ENCODE data around the gene INMT. TPM values are rescaled to one million over a fixed set of nuclear protein-coding genes. Genes with fewer than 3 reads are reported as not detected.

Gene INMT
- total RNA-seq, 4 donors from 2014 or later, result 21.3 to 142 (median 100) TPM

DNA sequence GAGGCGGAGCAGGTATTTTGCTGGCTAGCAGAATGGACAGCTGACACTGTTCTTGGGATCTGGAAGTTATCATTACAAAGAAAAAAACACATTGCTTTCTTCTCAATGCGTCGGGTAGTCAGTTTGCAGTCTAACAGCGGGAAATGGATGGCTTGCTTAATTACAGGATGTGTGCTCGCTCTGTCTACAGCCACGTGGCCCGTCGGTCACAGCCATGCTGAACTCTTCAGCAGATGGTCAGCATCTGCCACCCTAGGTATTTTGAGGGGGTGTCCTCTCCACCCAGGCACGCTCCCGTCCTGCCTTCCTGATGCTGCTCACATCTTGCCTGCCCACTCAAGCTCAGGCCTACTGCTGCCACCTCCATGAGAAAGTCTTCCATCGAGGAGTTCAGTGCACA is 20.4 kb upstream of the INMT start:
- Histone ChIP-seq H3K4me3 (no peak overlapping the region), H3K27ac (no peak overlapping the region), H3K36me3 (no peaks in the 10 kb centered on the region), H3K27me3 (no peaks in the 10 kb centered on the region), H3K4me1 (no peaks in the 10 kb centered on the region), H3K9me3 (peaks cover 0 to 3% (median 0%) of the 10 kb centered on the region in 4 donors)
- 50 to 55% methylated on average over 11 of the region's 11 CpGs for WGBS, 2 donors
- no peak for TF ChIP-seq EP300 (IDR thresholded peaks at IDR 0.05)
- TF ChIP-seq, protein P1, sequence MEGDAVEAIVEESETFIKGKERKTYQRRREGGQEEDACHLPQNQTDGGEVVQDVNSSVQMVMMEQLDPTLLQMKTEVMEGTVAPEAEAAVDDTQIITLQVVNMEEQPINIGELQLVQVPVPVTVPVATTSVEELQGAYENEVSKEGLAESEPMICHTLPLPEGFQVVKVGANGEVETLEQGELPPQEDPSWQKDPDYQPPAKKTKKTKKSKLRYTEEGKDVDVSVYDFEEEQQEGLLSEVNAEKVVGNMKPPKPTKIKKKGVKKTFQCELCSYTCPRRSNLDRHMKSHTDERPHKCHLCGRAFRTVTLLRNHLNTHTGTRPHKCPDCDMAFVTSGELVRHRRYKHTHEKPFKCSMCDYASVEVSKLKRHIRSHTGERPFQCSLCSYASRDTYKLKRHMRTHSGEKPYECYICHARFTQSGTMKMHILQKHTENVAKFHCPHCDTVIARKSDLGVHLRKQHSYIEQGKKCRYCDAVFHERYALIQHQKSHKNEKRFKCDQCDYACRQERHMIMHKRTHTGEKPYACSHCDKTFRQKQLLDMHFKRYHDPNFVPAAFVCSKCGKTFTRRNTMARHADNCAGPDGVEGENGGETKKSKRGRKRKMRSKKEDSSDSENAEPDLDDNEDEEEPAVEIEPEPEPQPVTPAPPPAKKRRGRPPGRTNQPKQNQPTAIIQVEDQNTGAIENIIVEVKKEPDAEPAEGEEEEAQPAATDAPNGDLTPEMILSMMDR (IDR thresholded peaks at IDR 0.05), result no peak
- TF ChIP-seq POLR2A (IDR thresholded peaks at IDR 0.05), result no peak
- no peak for DNase-seq (ENCODE audit: low spot score in 2 of 2)

DNA sequence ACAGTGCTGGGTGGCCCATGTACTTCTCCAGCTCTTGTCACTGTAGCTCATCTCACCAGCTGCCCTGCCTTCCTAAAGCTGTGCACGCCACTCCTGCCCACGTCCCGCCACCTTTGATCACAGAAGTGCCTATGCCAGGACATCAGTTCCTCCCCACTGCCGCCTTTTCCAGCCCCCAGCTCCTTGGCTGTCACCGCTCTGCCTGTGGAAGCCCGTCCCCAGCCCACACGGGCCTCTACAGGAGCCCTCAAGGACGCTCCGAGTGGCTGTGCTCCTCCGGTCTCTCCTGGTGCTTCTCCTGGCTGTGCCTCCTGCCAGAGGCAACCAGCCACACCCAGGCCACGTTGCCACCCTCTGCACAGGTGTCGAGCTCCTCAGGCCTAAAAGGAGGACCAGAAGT is 19.3 kb upstream of the INMT start:
- H3K27ac ChIP-seq, result no peak overlapping the region
- H3K4me1 ChIP-seq, result no peaks in the 10 kb centered on the region
- no peak overlapping the region for H3K4me3 ChIP-seq
- H3K27me3 ChIP-seq, result no peaks in the 10 kb centered on the region
- 92 to 94% methylated on average over 12 of the region's 12 CpGs for WGBS, 2 donors
- H3K9me3 ChIP-seq, result peaks cover 0 to 3% (median 0%) of the 10 kb centered on the region in 4 donors
- H3K36me3 ChIP-seq, result no peaks in the 10 kb centered on the region
- DNase-seq (ENCODE audit: low spot score in 2 of 2), result no peak
- no peak for TF ChIP-seq POLR2A (IDR thresholded peaks at IDR 0.05)
- TF ChIP-seq EP300 (IDR thresholded peaks at IDR 0.05), result no peak
- TF ChIP-seq, protein P1 (IDR thresholded peaks at IDR 0.05), result no peak

DNA sequence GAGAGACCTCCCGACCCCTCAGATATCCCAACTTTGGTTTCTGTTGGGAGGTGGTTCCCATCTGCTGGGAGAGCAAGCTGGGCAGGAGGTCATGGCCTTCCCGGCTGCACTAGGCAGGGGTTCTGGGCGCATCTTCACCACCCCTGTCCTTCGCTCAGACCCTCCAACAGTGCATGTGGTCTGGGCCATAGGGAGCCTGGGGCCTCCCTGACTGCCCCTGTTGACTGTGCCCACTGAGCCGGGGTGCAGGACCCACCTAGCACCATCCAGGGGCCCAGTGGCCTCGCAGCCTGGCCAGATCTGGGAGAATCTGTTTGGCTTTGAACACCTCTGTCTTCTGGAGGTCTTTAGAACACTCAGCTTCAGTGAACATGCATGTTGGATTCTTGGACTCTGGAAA is 18.7 kb upstream of the INMT start:
- H3K27ac ChIP-seq, result no peak overlapping the region
- no peak for TF ChIP-seq POLR2A (IDR thresholded peaks at IDR 0.05)
- no peak for TF ChIP-seq EP300 (IDR thresholded peaks at IDR 0.05)
- TF ChIP-seq, protein P1 (IDR thresholded peaks at IDR 0.05), result no peak
- no peaks in the 10 kb centered on the region for H3K36me3 ChIP-seq
- H3K4me3 ChIP-seq, result no peak overlapping the region
- WGBS, 2 donors, result 97 to 100% methylated on average over 2 to 6 of the region's 6 CpGs
- no peak for DNase-seq (ENCODE audit: low spot score in 2 of 2)
- peaks cover 0 to 3% (median 0%) of the 10 kb centered on the region in 4 donors for H3K9me3 ChIP-seq
- H3K4me1 ChIP-seq, result no peaks in the 10 kb centered on the region
- no peaks in the 10 kb centered on the region for H3K27me3 ChIP-seq

DNA sequence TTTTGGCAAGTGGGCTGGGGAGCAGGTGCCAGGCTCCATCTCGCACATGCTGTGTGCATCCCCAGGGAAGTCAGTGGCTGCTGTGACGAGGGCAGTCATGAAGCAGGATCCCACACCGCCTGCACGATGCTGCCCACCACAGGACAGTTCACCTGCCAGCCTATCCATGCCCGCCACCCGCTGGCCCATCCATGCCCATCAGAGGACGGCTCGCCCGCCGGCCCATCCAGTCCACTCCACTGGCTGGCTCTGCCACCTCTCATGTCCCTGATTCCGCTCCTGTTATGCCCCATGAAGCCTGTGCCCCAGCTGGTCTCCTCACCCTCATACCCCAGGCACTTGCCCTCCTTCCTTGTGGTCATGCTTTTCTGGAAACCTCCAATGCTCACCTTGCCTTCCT is 18.2 kb upstream of the INMT start:
- DNase-seq (ENCODE audit: low spot score in 2 of 2), result no peak
- H3K9me3 ChIP-seq, result peaks cover 0 to 3% (median 0%) of the 10 kb centered on the region in 4 donors
- no peak overlapping the region for H3K27ac ChIP-seq
- H3K27me3 ChIP-seq, result no peaks in the 10 kb centered on the region
- no peaks in the 10 kb centered on the region for H3K4me1 ChIP-seq
- H3K36me3 ChIP-seq, result no peaks in the 10 kb centered on the region
- 90 to 93% methylated on average over 11 of the region's 11 CpGs for WGBS, 2 donors
- H3K4me3 ChIP-seq, result no peak overlapping the region
- TF ChIP-seq EP300 (IDR thresholded peaks at IDR 0.05), result no peak
- TF ChIP-seq, protein P1 (IDR thresholded peaks at IDR 0.05), result no peak

DNA sequence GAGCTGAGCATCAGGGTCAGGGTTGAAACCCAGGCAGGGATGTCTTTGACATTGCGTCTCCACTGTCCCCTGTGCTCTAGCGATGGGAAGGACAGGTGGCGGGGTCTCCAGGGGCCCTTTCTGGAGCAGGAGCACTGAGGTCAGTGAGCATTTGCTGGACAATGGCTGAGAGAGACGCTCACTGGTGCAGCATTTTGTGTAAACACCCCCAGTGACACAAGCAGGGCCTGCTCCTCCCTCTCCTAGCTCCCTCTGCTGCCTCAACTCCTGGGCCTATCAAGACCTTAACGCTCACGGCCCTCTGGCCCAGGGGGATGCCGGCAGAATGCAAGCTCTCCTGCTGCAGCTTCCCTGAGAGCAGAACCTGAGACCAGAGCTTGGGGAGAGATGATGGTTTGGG is 17.4 kb upstream of the INMT start:
- Histone ChIP-seq H3K9me3 (peaks cover 0 to 3% (median 0%) of the 10 kb centered on the region in 4 donors), H3K4me3 (no peak overlapping the region), H3K27ac (no peak overlapping the region), H3K27me3 (no peaks in the 10 kb centered on the region), H3K36me3 (no peaks in the 10 kb centered on the region), H3K4me1 (no peaks in the 10 kb centered on the region)
- TF ChIP-seq POLR2A (IDR thresholded peaks at IDR 0.05) (no peak), EP300 (IDR thresholded peaks at IDR 0.05) (no peak)
- TF ChIP-seq, protein P1 (IDR thresholded peaks at IDR 0.05), result no peak
- no peak for DNase-seq (ENCODE audit: low spot score in 2 of 2)
- WGBS, 2 donors, result 70 to 75% methylated on average over 7 of the region's 7 CpGs
